ENCODE data around the gene DCLK3.

GRCh38 chr3:36705015-36705414, 59.3 kb downstream of the DCLK3 start:
- no peak for TF ChIP-seq CTCF (IDR thresholded peaks at IDR 0.05 in 4 of 5, conservative IDR thresholded peaks at IDR 0.05 in 1 of 5)
- TF ChIP-seq POLR2A (IDR thresholded peaks at IDR 0.05): no peak
